Stimulated activated CD8-positive, alpha-beta memory T cell treated with anti-CD3 and anti-CD28 coated beads, Interleukin-15, amount 100 ng/mL, for 1 hour (primary cell): ENCODE data around the gene JAML.

Experiments used
- DNase-seq: peaks from one replicate; pipeline ENCODE4 v3.0.0-alpha.2; 2020; ENCODE audit warnings: low read depth

The JAML gene

DNA sequence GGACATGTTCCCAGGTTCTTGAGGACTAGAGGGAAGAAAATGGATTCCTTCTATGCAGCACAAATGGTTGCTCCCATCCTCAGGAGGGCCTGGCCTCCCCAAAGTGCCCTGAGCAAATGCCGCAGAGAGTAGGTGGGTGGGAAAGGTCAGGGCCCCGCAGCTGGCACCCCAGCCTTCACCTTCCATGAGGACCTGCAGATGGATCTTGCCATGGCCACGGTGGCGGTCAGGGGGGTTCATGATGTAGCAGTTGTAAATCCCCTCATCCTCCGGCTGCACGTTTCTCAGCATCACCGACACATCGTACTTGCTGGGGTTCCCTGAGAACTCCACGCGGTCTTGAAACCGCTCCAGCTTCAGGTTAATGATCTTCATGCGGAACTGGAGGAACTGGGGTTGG is 56.9 kb downstream of the JAML start:
- DNase-seq = no peak

GRCh38 chr11:118167253-118167652 is 57.6 kb downstream of the JAML start:
- no peak for DNase-seq

DNA sequence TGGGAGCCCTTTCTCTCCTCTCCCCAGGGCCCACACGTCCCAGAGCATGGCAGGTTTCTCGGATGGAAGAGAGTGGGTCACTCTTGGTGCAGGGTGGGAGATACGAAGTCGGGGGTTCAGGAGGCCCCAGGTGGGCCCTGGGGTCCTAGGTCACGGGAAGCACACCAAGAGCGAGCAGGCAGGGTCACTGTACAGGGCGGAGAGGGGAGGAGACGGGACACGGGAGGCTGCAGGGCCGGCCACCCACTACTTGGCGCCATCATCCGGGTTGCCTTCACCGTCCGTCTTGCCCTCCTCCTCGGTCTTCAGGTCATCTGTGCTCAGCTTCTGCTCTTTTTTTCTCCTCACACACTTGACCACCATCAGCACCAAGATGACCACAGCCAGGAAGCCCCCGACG is 58.2 kb downstream of the JAML start:
- DNase-seq = no peak

DNA sequence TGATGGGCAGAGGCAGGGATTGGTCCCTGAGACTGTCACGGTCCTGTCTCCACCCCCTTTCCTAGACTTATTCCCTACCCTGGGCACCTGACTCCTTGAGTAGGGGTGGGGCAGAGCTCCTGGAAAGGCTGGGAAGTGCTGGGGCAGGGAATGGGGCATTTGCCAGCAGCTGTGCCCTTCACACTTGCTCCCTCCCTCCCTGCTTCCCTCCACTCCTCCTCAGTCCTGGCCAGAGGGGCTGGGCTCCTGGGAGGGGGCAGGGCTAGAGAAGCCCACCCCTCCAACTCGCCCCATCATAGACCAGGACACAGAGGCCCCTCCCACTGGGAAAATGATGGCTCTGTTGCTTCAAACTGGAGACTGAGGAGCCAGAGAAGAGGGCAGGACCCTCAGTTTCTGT is 59.9 kb downstream of the JAML start:
- no peak for DNase-seq

DNA sequence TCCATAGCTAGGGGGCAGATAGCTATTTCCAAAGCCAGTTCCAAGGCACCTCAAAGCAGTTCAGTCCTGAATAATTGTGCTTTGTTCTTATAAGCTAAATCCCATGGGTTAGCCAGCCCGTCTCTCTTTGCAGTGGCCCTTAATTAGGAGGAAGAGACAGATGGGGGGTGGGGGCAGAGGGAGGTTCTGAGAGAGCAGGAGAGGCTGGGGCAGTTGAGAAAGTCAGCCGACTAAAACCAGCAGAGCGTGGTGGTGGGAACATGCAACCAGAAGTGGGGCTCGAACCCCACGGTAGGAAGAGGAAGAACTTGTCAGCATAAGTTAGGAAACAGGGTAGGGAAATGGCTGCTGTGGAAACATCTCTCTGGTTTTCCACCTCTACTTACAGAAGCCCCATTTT is 61.3 kb downstream of the JAML start:
- no peak for DNase-seq

DNA sequence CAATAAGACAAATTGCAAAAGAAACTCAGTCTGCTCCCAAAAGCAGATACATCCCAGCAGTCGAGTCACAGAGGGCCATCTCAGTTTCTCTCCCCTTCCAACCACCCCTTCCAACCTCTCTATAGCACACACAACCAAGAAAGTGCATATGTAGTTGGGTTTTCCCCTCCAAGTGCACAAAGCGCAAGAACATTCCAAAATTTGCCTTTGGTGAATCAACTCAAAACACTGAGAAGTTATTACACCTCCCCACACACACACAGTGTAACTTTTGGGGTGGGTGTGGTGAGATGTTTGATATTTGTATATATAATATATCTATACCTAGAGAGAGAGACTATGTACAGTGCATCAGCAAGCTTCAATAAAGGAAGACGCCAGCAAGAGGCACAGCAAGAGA is 62.0 kb downstream of the JAML start:
- no peak for DNase-seq

GRCh38 chr11:118161786-118162185 is 63.0 kb downstream of the JAML start:
- no peak for DNase-seq

DNA sequence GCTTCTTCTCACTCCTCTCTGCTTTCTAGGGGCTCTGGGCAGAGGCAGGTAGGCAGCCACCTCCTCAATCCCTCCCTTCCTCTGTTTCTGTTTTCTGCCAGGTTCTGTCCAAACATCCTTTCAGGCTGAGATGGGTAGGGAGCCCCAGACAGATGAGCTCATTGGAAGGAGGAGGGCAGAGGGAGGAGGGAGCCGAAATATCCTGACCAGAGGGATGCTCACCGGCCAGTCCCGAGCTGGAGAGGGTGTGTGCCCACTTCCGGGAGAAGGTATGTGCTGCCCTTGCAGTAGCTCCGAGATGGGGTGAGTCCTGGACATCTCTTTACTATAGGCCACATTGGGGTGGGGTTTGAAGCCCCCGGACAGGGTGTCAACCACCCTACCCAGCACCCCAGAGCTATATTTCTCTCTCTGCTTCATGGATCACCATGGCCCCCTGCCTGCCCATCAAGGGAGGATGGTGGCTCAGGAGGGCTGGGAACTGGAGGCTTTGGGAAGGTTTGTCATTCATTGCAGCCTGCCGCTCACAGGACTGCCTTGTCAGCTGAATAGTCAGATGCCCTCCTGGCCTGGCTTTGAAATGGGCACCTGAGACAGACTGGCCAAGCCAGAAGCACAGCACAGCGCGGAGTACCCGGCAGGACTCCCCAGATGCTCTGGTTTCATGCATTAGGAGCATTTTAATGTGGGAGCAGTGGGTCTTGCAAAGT is 67.5 kb downstream of the JAML start:
- no peak for DNase-seq

DNA sequence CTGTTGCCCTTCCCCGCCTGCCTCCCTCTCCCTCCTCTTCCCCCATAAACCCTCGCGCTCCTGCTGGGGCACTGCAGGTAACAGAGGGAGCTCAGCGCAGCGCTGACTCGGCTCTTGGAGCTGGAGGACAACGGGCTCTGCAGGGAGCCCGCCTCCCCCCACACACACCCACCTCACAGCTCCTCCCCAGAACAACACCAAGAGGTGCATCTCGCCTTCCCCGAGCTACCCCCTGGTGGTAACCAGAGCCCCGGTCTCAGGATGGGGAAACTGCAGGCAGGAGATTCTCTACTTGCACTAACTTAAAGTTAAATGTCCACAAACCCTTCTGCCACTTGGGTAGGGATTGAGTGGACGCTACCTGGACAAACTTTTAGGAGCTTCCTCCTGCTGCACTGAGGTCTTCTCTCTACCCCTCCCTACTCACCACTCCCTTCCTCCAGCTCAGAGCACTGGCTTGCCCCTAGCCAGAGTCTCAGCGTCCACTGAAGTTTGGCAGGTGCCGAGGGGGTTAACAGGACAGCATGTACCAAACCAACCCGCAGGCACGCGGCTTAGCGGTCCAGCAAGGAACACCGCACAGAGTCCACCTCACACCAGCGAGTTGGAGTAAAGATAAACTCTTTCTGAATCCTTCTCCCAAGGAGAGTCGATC is 68.2 kb downstream of the JAML start:
- DNase-seq = no peak

DNA sequence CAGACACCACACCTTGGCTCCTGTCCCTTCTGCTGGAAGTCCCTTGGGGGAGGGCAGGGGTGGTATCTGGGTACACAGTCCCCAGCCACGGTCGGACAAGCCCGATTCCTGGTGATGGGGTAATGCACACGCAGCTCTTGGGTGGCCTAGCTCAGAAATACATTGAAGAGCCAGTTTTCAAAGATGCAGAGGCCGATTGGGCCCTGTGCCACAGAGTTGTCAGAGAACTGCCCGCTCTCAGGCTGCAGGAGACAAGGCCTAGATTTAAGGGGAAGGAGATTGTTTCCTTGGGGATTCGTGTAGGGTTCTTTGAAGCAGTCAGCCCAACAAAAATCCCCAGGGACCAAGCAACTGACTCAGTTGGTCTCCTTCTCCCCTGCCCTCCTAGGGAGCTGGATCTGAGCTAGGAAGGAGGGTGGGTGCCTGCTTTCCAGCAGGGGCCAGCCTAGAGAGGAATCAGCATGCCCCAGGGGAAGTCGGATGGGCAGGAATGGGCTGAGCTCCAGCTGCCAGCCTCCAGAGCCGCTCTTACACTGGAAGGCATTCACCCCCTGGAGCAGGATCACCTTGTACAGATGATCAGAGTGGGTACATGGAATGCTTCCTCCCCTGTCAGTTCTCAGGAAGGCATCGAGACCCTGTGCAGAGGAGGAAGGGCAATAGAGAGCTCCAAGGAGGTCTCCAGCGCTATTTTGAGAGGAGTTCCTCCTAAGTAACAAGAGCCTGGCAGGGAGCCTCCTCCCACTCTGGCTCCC is 68.9 kb downstream of the JAML start:
- DNase-seq = no peak

DNA sequence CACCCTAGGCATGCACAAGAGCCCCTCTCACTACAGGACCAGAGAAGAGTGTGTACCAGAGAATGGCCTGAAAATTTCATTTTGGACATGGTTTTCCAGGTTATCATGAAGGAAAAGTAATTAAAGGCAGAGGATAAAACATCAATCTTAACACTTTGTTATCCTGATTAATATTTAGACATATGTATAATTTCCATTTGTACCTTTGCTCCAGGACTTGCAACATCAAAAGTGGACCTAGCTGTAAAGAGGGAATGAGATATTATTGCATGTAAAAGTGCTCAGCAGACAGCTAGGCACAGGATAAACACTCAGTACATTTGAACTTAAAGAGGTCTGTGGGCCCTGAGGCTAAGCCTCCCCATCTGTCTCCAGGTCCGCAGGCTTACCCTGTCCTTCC is 70.2 kb downstream of the JAML start:
- no peak for DNase-seq

GRCh38 chr11:118153976-118154375 is 70.8 kb downstream of the JAML start:
- DNase-seq = no peak

GRCh38 chr11:118153516-118153915 is 71.3 kb downstream of the JAML start:
- no peak for DNase-seq

- DNase-seq = no peak
These were observed 72.0 kb downstream of the JAML start, which contains the start of gene SCN4B for GRCh38 chr11:118152552-118153471. Gene SCN4B, minus strand, starts transcription at chr11:118152823. Its CDS starts 150 bp downstream, at chr11:118152673.

DNA sequence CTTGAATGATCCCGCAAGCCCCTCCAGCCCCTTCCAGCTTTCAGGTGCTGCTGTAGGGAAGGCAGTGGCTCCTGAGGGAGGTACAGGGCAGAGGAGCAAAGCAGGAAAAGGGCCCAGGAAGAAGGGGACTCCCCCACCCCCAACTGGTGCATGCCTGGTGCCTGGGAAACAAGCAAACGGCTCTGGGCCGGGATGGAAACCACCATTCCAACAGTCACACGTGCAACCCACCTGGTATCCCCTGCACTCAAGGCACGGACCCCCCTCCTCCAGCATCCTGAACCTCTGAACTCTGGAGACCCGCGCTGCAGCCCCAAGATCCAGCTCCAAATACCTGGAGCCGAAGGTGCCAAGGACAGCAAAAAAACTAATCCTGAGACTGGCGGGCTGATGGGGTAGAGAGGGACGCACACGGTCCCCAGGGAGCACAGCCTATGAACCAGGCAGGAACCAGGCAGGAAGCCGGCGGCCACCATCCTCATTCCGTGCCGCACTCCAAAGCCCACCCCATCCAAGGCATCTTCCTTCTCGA is 72.7 kb downstream of the JAML start:
- no peak for DNase-seq

- no peak for DNase-seq
These were observed 73.4 kb downstream of the JAML start for GRCh38 chr11:118151431-118151830.

DNA sequence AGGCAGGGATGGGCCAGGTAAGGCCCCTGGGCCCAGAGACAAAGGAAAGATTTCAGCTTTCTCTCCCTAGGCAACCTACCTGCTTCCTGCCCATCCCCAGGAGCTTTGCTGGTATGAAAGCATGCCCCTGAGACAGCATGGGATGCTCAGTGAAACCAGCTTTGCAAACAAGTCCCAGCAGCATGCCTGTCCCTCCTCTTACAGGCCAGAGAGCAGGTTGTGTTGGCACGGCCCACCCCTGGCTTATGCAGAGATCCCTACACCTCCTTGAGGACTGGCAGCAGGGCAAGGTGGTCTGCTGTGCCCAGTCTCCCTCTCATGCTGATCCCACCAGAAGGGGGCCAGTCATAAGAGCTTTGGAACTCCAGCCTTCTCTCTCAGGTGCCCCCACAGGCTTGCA is 75.3 kb downstream of the JAML start:
- DNase-seq = no peak

GRCh38 chr11:118148856-118149255 is 76.0 kb downstream of the JAML start:
- DNase-seq = no peak

- no peak for DNase-seq
These were observed 76.6 kb downstream of the JAML start for GRCh38 chr11:118148240-118148639.

GRCh38 chr11:118147502-118147901 is 77.3 kb downstream of the JAML start:
- DNase-seq = no peak

GRCh38 chr11:118146554-118146953 is 78.3 kb downstream of the JAML start:
- no peak for DNase-seq
